Hematopoietic multipotent progenitor cell treated with erythropoietin and hydrocortisone succinate and interleukin-3 and kit ligand, for 8 days (in vitro differentiated cells): ENCODE data around the gene ARL2.

Experiments
- DNase-seq: peaks from one replicate; pipeline ENCODE4 v3.0.0-alpha.2; 2015

The ARL2 gene

DNA sequence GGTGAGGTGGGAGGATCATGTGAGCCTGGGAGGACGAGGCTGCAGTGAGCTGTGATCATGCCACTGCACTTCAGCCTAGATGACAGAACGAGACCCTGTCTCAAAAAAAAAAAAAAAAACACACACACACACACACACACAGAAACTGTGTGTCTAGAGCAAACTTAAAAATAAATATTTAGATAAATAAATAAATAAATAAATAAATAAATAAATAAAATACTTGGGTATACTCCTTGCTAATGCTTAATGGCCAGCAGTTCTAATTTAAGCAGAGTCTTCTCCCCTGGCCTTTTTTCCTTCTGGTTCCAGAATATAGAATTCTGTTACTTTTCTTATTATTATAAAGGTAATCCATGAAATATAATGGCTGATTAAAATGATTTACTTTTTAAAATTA, 5.1 kb upstream of the ARL2 start:
- no peak for DNase-seq

DNA sequence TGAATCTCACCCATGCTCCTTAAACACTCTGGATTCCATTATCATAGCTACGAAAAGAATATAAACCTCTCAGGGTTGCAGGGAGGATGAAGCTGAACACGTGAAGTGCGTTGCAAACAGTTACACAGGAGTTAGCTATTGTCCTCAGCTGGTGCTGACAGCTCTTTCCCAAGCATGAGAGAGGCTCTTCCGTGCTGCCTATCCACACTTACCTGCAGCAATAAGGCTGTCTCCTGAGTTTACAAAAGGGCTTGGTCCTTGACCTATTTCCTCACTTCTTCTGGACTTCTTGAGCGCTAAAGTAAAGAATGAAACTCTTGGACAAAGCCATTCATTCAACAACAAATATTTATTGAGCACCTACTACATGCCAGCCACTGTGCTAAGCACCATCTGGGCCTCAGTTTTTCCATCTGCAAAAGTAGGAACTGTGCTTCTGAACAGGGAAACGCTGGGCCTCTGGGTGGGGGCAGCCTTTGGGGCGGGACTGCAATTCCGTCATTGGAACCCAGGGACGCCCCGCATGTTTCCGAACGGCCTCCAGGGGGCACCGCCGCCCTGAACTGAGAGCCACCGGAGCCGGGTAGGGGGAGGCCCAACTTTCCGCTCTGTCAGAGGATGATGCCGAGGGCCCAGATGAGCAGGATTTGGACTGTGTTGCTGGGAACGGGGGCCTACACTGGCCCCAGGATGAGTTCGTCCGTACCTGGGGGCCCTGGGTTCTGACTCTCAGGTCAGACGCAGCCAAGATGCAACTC, 651 bp upstream of the ARL2 start:
- peak; percentile 93 for DNase-seq

DNA sequence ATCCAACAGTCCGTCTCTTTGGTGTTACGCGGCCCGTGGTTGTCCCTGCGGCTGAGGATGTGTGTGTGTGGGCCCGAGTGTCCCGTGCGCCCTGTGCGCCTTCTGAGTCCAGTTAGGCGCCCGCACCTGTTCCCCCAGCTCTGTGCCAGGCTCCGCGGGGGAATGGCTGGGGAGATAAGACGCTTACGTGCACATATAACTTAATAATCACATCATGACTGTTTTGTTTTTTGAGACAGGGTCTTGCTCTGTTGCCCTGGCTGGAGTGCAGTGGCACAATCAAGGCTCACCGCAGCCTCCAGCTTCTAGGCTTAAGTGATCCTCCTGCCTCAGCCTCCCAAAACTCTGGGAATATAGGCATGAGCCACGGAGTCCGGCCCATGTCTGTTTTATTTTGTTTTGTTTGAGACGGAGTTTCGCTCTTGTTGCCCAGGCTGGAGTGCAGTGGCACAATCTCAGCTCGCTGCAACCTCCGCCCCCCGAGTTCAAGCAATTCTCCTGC, 817 bp downstream of the ARL2 start:
- DNase-seq: peak; percentile 67

DNA sequence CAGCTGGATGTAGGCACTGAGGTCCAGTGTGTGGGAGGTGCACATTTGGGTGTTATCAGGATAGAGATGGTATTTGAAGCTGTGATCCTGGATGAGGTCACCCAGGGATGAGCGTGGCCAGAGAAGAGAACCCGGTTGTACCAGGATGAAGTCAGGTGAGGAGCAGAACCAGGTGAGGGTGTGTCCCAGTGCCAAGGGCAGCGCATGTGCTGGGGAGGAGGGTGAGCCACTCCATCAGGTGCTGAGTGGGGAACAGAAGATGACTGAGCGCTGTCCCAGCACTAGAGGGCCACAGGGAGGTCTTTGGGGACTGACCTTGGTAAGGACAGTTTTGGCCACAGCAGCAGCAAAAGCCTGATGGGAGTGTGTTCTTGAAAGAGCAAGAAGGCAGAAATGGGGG, 2.7 kb downstream of the ARL2 start:
- peak; percentile 13 for DNase-seq

DNA sequence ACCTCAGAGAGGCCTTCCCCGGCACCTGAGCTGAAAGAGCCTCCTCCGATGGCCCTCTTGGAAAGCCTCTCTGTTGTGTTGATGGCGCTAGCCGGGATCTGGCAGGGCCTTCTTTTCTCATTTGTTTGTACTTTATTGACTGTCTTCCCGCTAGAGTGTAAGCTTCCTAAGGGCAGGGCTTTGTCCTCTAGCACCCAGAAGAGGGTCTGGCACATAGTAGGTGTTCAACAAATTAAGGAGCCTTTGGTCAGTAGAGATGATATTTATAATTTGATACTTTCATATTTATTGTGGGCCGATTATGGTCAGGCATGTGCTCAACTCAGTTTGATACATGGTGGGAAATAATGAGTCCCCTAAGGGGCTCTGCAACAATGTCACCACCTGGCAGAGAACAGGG, 4.0 kb downstream of the ARL2 start:
- no peak for DNase-seq

GRCh38 chr11:65019824-65020223, 5.9 kb downstream of the ARL2 start:
- DNase-seq: no peak

DNA sequence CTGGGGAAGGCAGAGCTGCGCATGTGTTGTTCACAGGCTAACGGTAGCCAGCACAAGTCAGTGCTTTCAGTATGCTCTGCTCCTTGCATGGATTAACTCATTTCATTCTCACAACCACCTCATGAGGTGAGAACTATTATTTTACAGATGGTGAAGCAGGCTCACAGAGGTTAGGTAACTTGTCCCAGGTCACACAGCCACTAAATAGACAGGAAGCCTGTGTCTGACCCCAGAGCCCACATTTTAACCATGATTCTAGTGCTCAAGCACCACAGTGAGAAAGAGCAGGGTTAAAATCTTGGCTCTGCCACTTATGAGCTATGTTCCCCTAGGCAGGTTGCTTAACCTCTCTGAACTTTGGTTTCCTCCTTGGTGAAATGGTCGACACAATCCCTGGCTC, 7.0 kb downstream of the ARL2 start:
- no peak for DNase-seq

DNA sequence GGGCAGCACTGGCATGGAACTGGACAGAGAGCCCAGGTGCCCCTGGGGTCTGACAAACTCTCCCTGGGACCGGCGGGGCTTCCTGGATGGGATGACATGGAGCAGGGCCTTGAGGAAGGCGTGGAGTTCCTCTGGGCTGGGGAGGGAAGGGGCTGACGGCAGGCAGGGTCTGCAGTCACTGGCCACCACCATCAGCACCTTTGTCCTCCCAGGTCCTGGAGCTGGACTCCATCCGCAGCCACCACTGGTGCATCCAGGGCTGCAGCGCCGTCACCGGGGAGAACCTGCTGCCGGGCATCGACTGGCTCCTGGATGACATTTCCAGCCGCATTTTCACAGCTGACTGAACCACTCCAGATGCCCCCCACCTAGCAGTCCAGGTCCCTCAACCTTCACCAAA, 7.5 kb downstream of the ARL2 start:
- no peak for DNase-seq

GRCh38 chr11:65023502-65023901, 9.5 kb downstream of the ARL2 start:
- DNase-seq: peak; percentile 60

GRCh38 chr11:65026810-65027209, 12.8 kb downstream of the ARL2 start:
- no peak for DNase-seq

- peak; percentile 97 for DNase-seq
These were observed 13.5 kb downstream of the ARL2 start, which contains the start of gene SNX15 for GRCh38 chr11:65027213-65028067. Gene SNX15 (plus strand): TSS chr11:65027439. CDS start chr11:65027538, 99 bp downstream.

DNA sequence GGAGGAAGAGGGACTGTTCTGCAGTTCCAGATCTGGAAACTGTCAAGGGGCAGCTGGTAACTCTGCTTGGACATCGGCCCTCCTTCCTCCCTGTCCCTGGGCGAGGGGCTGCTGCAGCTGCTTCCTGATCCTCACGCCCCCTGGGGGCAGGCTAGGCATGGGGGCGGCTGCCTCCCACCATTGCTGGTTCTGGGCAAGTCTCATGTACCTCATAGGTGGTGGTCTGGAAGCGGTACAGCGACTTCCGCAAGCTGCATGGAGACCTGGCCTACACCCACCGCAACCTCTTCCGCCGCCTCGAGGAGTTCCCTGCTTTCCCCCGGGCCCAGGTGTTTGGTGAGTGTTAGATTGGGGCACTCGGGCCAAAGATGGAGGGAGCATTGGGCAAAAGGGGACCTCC, 18.3 kb downstream of the ARL2 start:
- DNase-seq: no peak

- no peak for DNase-seq
These were observed 20.5 kb downstream of the ARL2 start for GRCh38 chr11:65034423-65034822.

DNA sequence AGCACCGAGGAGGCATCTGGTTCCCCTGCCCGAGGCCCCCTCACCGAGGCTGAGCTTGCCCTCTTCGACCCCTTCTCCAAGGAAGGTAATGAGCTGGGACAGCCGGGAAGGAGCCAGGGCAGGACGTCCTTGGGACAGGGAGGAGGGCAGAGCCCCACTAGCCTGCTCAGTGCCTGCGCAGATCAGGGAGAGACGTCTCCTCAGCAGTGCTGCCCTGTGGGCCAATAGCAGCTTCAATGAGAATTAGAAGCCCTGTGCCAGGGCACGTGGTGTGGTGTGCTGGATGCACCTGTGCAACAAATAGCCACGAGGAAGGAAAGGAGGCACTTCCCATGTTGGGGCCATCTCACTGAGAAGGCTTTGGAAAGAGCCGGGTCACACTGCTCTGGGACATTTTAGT, 21.6 kb downstream of the ARL2 start:
- no peak for DNase-seq

DNA sequence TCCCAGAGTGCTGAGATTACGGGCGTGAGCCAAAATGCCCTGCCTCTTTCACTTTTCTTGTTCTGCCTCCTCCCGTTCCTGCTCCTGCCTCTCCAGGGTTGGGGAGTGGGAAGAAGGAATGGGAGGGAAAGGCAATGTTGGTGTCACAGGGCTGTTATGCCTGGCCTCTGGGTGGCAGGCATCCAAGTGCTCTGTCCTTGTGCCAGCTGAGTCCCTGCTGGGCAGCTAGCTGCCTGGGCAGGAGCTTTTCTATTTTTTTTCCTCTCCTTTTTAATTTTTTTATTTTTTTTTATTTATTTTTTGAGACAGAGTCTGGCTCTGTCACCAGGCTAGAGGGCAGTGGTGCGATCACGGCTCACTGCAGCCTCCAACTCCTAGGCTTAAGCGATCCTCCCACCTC, 23.0 kb downstream of the ARL2 start:
- no peak for DNase-seq

GRCh38 chr11:65040520-65040846, 26.5 kb downstream of the ARL2 start:
- DNase-seq: no peak

- DNase-seq: peak; percentile 98
These were observed 27.1 kb downstream of the ARL2 start, which contains the start of gene SAC3D1 for GRCh38 chr11:65040847-65041622. Gene SAC3D1 (plus strand): TSS chr11:65041210. CDS start chr11:65041293, 83 bp downstream.

GRCh38 chr11:65042891-65043290, 28.9 kb downstream of the ARL2 start:
- peak; percentile 18 for DNase-seq

- DNase-seq: peak; percentile 25
These were observed 30.0 kb downstream of the ARL2 start for GRCh38 chr11:65043881-65044501.

- DNase-seq: no peak
These were observed 31.1 kb downstream of the ARL2 start for GRCh38 chr11:65045061-65045460.

GRCh38 chr11:65045728-65046127, 31.8 kb downstream of the ARL2 start:
- DNase-seq: no peak

DNA sequence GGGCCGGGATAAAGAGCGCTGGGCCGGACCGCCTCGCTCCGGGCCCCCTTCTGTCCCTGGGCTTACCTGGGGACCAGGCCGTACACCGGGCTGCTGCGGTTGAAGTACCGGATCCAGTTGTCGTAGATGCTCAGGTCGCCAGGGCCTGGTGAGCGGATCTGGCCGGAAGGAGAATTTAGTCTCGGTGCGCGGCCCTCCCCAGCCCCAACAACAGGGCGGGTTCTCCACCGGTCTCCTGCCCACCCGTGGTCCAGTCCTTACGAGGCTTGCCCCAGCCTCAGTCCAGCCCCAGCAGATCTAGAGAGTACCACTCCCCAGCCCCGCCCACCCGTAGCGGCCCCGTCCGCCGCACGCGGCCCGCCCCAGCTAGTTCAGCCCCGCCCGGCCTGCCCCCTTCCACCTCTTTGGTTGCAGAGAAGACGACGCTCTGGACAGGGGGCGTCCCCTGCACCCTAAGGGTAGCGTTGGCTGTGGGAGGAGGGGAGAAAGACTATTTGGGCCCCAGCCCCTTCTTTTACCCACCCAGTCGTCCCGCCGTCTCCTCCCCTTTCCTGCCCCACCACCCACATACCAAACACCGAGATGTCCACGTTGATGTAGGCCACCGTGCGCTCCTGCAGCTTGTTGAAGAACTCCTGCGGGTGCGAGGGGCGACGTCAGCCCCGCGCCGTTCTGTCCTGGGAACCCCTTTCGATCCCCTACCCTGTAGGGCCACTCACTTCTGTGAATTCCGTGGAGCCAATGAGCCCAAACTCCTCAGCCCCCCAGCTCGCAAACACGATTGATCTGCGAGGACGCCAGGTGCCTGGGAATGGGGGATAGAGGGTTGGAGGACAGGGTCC, 33.8 kb downstream of the ARL2 start:
- DNase-seq: no peak
